NOMO-1 (cell line): ENCODE measurements around the gene RHBDD2.
"Not testable (repeated sequence)": the region's sequence is repeated elsewhere in the genome, so short reads cannot be mapped to it uniquely, and the experiment has no call there.

Source experiments
- DNase-seq, 2 experiments: peaks; one replicate each; lab custom pipeline; 2025; ENCODE audit not compliant: unreplicated experiment in 2 of 2; lab: John Stamatoyannopoulos, UW

RHBDD2 gene

DNA sequence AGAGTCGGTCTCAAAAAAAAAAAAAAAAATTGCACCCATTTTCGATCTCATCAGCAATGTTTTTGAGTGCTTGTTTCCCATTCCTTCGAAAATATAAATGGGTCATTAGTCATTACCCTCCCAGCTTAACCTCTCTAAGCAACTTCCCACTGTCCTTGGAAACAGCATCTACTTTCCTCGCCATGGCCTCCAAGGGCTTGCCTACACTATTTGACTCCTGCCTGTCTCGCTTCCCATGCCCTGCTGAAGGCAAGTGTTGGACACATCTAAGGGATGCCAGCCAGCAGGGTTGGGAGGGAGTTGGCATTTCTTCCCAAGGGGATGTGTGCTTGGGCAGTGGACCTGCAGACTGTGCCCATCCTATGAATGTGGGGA, 12.7 kb upstream of the RHBDD2 start:
- DNase-seq = no peak

GRCh38 chr7:75866489-75867389, 12.1 kb upstream of the RHBDD2 start:
- DNase-seq = peak; percentile 88 to 89

- DNase-seq = no peak
These were observed 11.5 kb upstream of the RHBDD2 start for GRCh38 chr7:75867390-75867717.

DNA sequence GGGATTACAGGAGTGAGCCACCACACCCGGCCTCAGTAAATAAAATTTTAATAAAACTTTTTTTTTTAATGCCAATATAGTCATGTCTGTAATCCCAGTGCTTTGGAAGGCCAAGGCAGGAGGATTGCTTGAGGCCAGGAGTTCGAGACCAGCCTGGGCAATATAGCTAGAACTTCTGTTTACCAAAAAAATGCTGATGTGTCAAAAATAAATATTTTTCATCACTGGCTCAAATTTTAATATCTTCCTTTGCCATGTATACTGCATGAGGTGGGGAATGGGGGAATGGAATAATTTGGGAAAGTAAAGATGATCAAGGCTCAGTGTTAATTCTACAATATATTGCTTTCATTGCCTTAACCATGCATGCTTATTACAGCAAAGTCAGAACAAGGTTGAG, 10.7 kb upstream of the RHBDD2 start:
- no peak for DNase-seq

DNA sequence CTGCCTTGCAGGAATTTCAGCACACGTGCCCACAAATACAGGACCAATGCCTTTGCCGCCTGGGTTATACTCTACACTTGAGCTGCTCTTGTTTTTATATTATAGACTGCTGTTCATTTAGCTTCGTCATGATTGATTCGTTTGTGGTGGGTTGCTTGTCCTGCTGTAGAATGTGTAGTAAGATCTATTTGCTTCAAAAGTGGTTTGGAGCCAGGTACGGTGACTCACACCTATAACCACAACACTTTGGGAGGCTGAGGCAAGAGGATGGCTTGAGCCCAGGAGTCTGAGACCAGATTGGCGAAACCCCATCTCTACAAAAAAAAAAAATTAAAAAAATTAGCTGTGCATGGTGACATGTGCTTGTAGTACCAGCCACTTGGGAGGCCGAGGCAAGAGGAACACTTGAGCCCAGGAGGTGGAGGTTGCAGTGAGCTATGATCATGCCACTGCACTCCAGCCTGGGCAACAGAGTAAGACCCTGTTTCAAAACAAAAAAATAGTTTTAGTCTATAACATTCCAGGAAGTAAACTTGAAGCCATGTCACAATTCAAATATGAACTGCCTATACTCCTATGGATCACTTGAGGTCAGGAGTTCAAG, 9.0 kb upstream of the RHBDD2 start:
- DNase-seq = no peak

DNA sequence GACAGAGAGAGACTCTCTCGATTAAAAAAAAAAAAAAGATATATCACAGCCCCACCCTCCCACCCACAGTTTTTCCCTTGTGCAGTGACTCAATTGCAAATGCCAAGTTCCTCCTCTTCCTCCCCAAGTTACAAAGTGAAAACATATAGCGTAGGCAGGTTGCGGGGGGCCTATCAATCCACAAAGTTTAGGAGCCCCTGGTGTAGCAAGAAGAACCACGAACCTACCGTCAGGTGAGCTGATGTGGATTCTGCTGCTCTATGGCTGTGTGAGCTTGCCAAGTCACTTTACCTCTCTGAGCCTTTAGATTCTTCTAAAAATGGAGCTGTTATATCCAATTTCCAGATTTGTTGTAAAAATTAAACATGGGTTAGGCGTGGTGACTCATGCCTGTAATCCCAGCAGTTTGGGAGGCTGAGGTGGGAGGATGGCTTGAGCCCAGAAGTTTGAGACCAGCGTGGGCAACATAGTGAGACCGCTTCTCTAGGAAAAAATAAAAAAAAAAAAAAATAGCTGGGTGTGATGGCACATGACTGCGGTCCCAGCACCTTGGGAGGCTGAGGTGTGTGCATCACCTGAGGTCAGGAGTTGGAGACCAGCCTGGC, 8.2 kb upstream of the RHBDD2 start:
- no peak for DNase-seq

- DNase-seq = peak; percentile 51 to 91
These were observed 6.6 kb upstream of the RHBDD2 start for GRCh38 chr7:75872073-75872782.

- not testable (repeated sequence) for DNase-seq
These were observed 4.7 kb upstream of the RHBDD2 start for GRCh38 chr7:75874180-75874579.

GRCh38 chr7:75875113-75876080, 3.4 kb upstream of the RHBDD2 start:
- no peak for DNase-seq

GRCh38 chr7:75876126-75876881, 2.5 kb upstream of the RHBDD2 start:
- peak in 1 of 2 experiments; percentile 72 for DNase-seq

DNA sequence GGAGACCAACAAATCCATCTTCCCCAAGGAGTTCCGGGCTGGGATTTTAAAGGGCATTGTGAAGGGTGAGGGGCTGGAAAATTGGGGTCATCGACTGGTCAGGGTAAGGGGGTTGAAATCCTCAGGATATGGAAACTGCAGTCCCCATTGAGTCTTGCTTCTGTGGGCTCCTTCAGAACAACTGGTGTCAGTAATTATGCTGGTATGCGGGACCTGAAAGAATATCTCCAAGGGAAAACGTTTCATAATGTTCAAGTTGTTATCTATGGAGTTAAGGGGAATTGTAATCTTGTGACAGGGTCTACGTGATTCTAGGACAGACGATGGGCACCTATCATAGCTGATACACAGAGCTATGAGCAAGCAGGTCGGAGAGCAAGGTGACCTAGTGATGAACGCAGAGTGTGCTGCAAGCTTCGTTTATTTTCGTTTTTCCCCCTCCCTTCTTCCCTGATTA, 494 bp upstream of the RHBDD2 start:
- peak in 1 of 2 experiments; percentile 94 for DNase-seq

GRCh38 chr7:75879771-75880184, 944 bp downstream of the RHBDD2 start:
- peak in 1 of 2 experiments; percentile 39 for DNase-seq

GRCh38 chr7:75880242-75880641, 1.4 kb downstream of the RHBDD2 start:
- DNase-seq = no peak

DNA sequence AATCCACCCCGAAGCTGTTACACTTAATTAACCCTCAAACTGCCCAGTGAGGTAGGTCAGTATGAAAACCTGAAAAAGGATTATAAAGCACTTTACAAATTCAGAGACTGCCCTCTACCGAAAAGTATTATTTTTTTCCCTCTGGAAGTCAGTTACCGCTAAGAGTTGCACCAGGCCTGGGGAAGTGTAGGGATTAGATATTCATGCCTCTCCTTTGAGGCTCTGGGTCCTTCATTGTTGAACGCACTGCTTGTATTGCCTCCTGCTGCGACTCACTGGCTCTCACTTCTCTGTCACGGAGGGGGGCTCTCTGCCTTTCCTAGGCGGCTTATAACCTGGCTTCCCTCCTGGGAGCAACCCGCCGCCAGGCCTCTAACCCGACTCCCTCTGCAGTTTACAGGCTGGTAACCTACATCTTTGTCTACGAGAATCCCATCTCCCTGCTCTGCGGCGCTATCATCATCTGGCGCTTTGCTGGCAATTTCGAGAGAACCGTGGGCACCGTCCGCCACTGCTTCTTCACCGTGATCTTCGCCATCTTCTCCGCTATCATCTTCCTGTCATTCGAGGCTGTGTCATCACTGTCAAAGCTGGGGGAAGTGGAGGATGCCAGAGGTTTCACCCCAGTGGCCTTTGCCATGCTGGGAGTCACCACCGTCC, 2.7 kb downstream of the RHBDD2 start:
- DNase-seq = no peak

GRCh38 chr7:75883265-75883824, 4.5 kb downstream of the RHBDD2 start:
- not testable (repeated sequence) for DNase-seq

DNA sequence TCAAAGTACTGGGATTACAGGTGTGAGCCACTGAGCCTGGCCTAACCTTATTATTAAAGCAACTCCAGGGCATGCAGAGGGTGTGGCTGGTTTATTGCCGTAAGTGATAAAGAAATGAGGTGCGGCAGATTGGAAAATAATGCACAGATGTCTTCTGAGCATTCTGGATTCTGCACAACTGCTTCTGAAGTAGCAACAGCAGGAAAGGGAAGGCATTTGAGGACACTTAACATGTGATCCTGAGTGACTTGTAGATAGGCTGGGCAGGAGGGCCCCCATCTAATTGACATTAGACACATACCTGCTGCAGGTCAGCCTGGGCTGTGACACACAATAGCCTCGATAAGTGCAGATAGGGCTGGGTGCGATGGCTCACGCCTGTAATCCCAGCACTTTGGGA, 5.6 kb downstream of the RHBDD2 start:
- no peak for DNase-seq

- DNase-seq = no peak
These were observed 6.2 kb downstream of the RHBDD2 start for GRCh38 chr7:75885036-75885435.

- no peak for DNase-seq
These were observed 9.0 kb downstream of the RHBDD2 start for GRCh38 chr7:75887669-75888369.
